Esophagus muscularis mucosa (tissue), 4 donors: Measurements from ENCODE around the gene SETD2. TPM values are rescaled to one million over a fixed set of nuclear protein-coding genes. Genes with fewer than 3 reads are reported as not detected.

Experiments
- DNase-seq: peaks from one replicate; pipeline ENCODE4 v3.0.0-alpha.2; 2017; ENCODE audit errors: extremely low spot score
- H3K27ac ChIP-seq, 4 donors: fragments of 200-600 bp; sonication (generic); replicated peaks in 1 of 4; 1 replicate in 3 of 4; 2 replicates in 1 of 4; pipeline ENCODE4 v1.5.1; 2016 to 2019; ENCODE audit warnings: mild to moderate bottlenecking in 1 of 4
- H3K27me3 ChIP-seq, 4 donors: fragments of 200-600 bp; sonication (generic); one replicate each; pipeline versions ENCODE4 v1.5.1 to v1.6.0; 2016 to 2019
- H3K36me3 ChIP-seq, 4 donors: fragments of 200-600 bp; sonication (generic); one replicate each; pipeline ENCODE4 v1.5.1; 2016 to 2019
- H3K4me1 ChIP-seq, 4 donors: fragments of 200-600 bp; sonication (generic); one replicate each; pipeline ENCODE4 v1.5.1; 2016 to 2019
- H3K4me3 ChIP-seq, 4 donors: fragments of 200-600 bp; sonication (generic); 1 replicate in 2 of 4; 2 replicates in 2 of 4; pipeline ENCODE4 v1.5.1; 2016 to 2019; ENCODE audit warnings: mild to moderate bottlenecking in 4 of 4, moderate library complexity in 1 of 4
- H3K9me3 ChIP-seq, 4 donors: fragments of 200-600 bp; sonication (generic); 1 replicate in 3 of 4; 2 replicates in 1 of 4; pipeline ENCODE4 v1.5.1; 2016 to 2019
- EP300 ChIP-seq: sonication (generic); formaldehyde crosslinking; IDR thresholded peaks from one replicate; pipeline ENCODE4 v1.6.1; 2017; ENCODE audit warnings: antibody characterized with exemption
- POLR2A ChIP-seq: fragments of 450-650 bp; IDR thresholded peaks from one replicate; pipeline ENCODE4 v1.6.1; 2017; ENCODE audit warnings: antibody characterized with exemption, moderate library complexity, mild to moderate bottlenecking, low read depth
- POLR2AphosphoS5 ChIP-seq, 2 donors: sonication (generic); formaldehyde crosslinking; IDR thresholded peaks; one replicate each; pipeline ENCODE4 v1.6.1; 2017; ENCODE audit warnings: antibody characterized with exemption in 2 of 2
- whole genome bisulfite sequencing: methylation state at CpG from one replicate; pipeline ENCODE4 v1.1.5; 2018; 5-methylcytosine and 5-hydroxymethylcytosine counted together
- intact Hi-C: fragments of 100-400 bp; cut with DNase I; formaldehyde crosslinking; loops from one replicate; pipeline ENCODE4 v1.15.1; 2023
- total RNA-seq, 4 donors: library from RNA; depleted of rRNA; stranded (reverse); fragments of >200 nt; gene quantifications; one replicate each; pipeline versions ENCODE4 v1.1.0 to v1.2.1, GENCODE V29; 2016
- TF ChIP-seq, protein P1 (sequence below), 3 experiments: fragments of 200-600 bp in 2 of 3; fragments of 450-650 bp in 1 of 3; sonication (generic) in 2 of 3; IDR thresholded peaks; one replicate each; pipeline ENCODE4 v1.5.1; 2017 to 2019; ENCODE audit warnings: antibody characterized with exemption in 3 of 3, mild to moderate bottlenecking in 2 of 3, moderate library complexity in 1 of 3

The SETD2 gene
- total RNA-seq, 4 donors from 2014 or later, result 52.2 to 66.4 (median 56.8) TPM

DNA sequence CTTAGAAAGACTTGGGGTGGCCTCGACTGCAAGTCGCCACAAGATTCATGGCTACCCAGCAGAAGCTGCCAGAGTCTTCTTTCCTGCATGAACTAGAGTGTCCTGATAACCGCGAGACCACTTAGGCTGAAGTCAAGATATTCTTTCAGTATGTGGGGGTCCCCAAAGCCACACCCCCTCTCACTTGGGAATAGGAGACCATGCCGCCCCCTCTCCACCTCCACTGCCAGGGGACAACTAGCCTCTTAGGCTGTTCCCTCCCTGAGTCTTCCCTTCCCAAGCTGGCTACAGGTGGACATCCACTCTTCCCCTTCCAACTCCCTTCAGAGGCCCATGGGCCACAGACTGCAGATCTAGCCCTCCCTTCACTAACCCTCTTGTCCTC is 186.1 kb downstream of the SETD2 start:
- DNase-seq, result no peak
- TF ChIP-seq POLR2AphosphoS5 (IDR thresholded peaks at IDR 0.05), result no peak
- TF ChIP-seq, protein P1, sequence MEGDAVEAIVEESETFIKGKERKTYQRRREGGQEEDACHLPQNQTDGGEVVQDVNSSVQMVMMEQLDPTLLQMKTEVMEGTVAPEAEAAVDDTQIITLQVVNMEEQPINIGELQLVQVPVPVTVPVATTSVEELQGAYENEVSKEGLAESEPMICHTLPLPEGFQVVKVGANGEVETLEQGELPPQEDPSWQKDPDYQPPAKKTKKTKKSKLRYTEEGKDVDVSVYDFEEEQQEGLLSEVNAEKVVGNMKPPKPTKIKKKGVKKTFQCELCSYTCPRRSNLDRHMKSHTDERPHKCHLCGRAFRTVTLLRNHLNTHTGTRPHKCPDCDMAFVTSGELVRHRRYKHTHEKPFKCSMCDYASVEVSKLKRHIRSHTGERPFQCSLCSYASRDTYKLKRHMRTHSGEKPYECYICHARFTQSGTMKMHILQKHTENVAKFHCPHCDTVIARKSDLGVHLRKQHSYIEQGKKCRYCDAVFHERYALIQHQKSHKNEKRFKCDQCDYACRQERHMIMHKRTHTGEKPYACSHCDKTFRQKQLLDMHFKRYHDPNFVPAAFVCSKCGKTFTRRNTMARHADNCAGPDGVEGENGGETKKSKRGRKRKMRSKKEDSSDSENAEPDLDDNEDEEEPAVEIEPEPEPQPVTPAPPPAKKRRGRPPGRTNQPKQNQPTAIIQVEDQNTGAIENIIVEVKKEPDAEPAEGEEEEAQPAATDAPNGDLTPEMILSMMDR (IDR thresholded peaks at IDR 0.05), result no peak
- TF ChIP-seq EP300, result no peak
- TF ChIP-seq POLR2A, result no peak
- Histone ChIP-seq H3K36me3 (peaks cover 0 to 5% (median 0%) of the 10 kb centered on the region in 4 donors), H3K27me3 (no peaks in the 10 kb centered on the region), H3K9me3 (no peaks in the 10 kb centered on the region), H3K4me3 (no peak overlapping the region), H3K27ac (peak overlapping the region; percentile 20 to 94 (median 89)), H3K4me1 (peaks cover 47 to 78% (median 74%) of the 10 kb centered on the region in 4 donors)
- WGBS, result 98% methylated on average over 5 of the region's 5 CpGs
- intact Hi-C loops, result loop anchor here (5.0 kb wide), 1 partner anchor 41 kb away; no protein-coding TSS in a partner anchor

DNA sequence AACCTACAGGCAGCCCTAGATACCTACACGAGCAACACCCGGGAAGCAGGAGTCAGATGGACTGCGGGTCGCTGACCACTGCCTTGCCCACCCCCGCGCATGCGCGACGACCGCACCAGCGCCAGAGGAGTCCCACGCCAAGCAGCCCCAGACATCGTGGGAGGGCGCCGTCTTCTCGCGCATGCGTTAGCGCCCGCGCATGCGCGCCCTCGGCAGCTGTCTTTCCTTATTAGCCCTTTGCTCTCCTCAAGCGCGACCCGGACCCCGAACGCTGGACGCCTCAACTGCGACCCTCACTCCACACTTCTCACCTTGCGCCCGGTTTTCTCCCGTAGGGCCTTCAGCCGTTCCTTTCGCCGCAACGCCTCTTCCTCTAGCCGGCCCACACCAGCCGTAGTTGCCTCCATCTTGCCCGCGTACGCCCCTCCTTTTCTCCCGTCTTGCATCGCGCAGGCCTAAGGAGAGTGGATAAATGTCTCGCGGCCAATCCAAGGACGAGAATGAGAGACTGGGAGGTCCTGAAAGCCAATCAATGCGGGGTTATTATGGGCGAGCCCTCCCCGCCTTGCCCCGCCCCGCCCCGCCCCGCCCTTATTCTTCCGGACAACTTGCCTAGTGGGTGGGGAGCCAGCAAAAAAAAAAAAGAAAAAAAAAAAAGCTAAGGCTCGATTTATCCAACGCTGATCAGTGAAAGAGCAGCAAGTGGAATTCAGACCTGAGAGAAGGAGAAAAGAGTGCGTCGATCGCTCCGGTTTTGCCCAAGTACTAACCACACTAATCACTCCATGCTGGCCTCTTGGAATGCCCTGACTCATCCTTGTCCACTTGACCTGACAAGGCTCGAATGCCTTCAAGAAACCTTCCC is 187.4 kb downstream of the SETD2 start, which contains the start of gene CCDC12:
Gene CCDC12 (minus strand): TSS at position 420 of the 865 bp plus-strand sequence. CDS start 13 bp downstream, at position 407.
- Histone ChIP-seq H3K9me3 (no peaks in the 10 kb centered on the region), H3K27ac (peak within 1 kb of the TSS; percentile 87 to 94 (median 92)), H3K36me3 (peaks cover 0 to 5% (median 0%) of the 10 kb centered on the region in 4 donors), H3K27me3 (no peaks in the 10 kb centered on the region), H3K4me3 (peak within 1 kb of the TSS; percentile 67 to 89 (median 72)), H3K4me1 (peaks cover 53 to 78% (median 74%) of the 10 kb centered on the region in 4 donors)
- intact Hi-C loops, result loop anchor here (5.0 kb wide), 1 partner anchor 39 kb away; no protein-coding TSS in a partner anchor
- TF ChIP-seq, protein P1 (IDR thresholded peaks at IDR 0.05), result no peak
- peak; percentile 81 for TF ChIP-seq POLR2A
- TF ChIP-seq POLR2AphosphoS5 (IDR thresholded peaks at IDR 0.05), result peak; percentile 59 to 97
- no peak for TF ChIP-seq EP300
- under 1% methylated on average over 46 of the region's 64 CpGs for WGBS
- peak; percentile 99 for DNase-seq

DNA sequence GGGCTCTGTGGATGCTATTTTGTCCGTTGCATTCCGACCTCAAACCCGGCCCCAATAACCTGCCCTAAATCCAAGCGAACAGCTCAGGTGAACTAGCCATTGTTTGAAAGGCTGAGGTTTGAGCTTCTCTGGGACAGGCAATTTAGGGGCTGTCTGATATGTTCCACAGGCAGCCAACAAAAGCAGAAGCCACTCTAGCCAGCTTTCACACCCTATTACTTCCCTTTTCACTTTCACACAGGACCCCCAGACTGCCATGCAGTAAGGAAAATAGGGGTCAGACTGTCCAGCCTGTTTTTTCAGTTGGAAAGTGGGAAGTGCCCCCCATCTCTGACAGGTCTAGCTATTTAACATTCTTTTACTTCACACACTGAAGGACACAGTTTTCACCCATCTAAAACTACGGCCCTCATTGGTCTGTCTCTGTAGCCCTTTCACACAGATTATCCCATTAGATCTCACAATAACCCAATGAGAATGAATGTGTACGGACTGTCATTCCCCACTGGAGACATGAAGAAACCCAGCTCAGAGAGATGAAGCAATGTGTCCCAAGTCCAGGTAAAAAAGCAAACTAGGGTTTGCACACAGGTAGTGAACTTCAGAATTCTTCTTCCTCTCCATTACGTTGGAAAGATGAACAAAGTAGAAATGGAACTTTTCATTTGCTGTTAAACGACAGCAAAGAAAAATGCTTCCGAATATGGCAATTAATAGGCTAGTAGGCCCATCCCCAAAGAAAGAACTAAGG is 189.3 kb downstream of the SETD2 start:
- H3K27ac ChIP-seq, result peak overlapping the region in 1 of 4 donors; percentile 92
- intact Hi-C loops, result loop anchor here (5.0 kb wide), 1 partner anchor 37 kb away; no protein-coding TSS in a partner anchor
- 77% methylated on average over 9 of the region's 9 CpGs for WGBS

DNA sequence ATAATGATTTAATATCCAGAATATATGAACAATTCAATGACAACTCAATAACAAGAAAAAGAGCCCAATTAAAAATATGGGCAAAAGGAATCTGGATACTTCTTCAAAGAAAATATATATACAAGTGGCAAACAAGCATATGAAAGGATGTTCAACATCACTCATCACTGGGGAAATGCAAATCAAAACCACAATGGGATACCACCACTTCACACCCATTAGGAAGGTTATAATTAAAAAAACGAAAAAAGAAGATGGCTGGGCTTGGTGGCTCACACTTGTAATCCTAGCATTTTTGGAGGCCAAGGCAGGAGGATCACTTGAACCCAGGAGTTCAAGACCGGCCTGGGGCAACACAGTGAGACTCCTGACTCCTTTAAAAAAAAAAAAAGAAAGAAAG is 191.5 kb downstream of the SETD2 start:
- Histone ChIP-seq H3K9me3 (no peaks in the 10 kb centered on the region), H3K27me3 (no peaks in the 10 kb centered on the region), H3K36me3 (peaks cover 0 to 5% (median 0%) of the 10 kb centered on the region in 4 donors), H3K27ac (no peak overlapping the region), H3K4me3 (no peak overlapping the region), H3K4me1 (peaks cover 70 to 84% (median 83%) of the 10 kb centered on the region in 4 donors)
- TF ChIP-seq EP300 (no peak), POLR2A (no peak), POLR2AphosphoS5 (IDR thresholded peaks at IDR 0.05) (no peak)
- TF ChIP-seq, protein P1 (IDR thresholded peaks at IDR 0.05), result no peak
- intact Hi-C loops, result no loop called here
- DNase-seq, result no peak
- 85% methylated on average over 2 of the region's 2 CpGs for WGBS

More for the DNA sequence above, 189.3 kb downstream of the SETD2 start:
- DNase-seq, result no peak
- no peak overlapping the region for H3K4me3 ChIP-seq
- peaks cover 64 to 81% (median 79%) of the 10 kb centered on the region in 4 donors for H3K4me1 ChIP-seq
- H3K9me3 ChIP-seq, result no peaks in the 10 kb centered on the region
- TF ChIP-seq, protein P1 (IDR thresholded peaks at IDR 0.05), result no peak
- TF ChIP-seq POLR2AphosphoS5 (IDR thresholded peaks at IDR 0.05) (no peak), POLR2A (no peak), EP300 (no peak)
- H3K27me3 ChIP-seq, result no peaks in the 10 kb centered on the region
- H3K36me3 ChIP-seq, result peaks cover 0 to 5% (median 0%) of the 10 kb centered on the region in 4 donors
